ENCODE measurements around the gene OLR1.
"Not testable (repeated sequence)": the region's sequence is repeated elsewhere in the genome, so short reads cannot be mapped to it uniquely, and the experiment has no call there.

Gene OLR1
- total RNA-seq, result 7.8 to 143 (median 29.4) reads per million in 17 experiments

GRCh38 chr12:10171973-10172728, at the start of gene OLR1:
Gene OLR1 (minus strand): TSS chr12:10172132. CDS start chr12:10172077, 55 bp downstream.
- DNase-seq, result peak; percentile 38 to 79 (median 62)

- DNase-seq, result peak in 2 of 4 experiments; percentile 11 to 26
Measured at GRCh38 chr12:10220398-10221077, 48.6 kb upstream of the OLR1 start.

- DNase-seq, result peak; percentile 27 to 72 (median 44)
Measured at GRCh38 chr12:10218021-10218420, 46.1 kb upstream of the OLR1 start.

- DNase-seq, result not testable (repeated sequence)
Measured at GRCh38 chr12:10215946-10216345, 44.0 kb upstream of the OLR1 start.

- no peak for DNase-seq
Measured at GRCh38 chr12:10215436-10215835, 43.5 kb upstream of the OLR1 start.

GRCh38 chr12:10214895-10215267, 42.9 kb upstream of the OLR1 start:
- DNase-seq, result peak in 2 of 4 experiments; percentile 16

GRCh38 chr12:10214136-10214894, 42.4 kb upstream of the OLR1 start:
- peak in 2 of 4 experiments; percentile 21 to 24 for DNase-seq

- peak; percentile 94 to 99 (median 96) for DNase-seq
Measured at GRCh38 chr12:10213168-10214135, 41.5 kb upstream of the OLR1 start.

- DNase-seq, result peak; percentile 88 to 93 (median 91)
Measured at GRCh38 chr12:10212739-10213131, 40.8 kb upstream of the OLR1 start, which contains the start of gene GABARAPL1. Gene GABARAPL1 (plus strand): TSS chr12:10212877. CDS start chr12:10213130, 253 bp downstream.

GRCh38 chr12:10211940-10212738, 40.2 kb upstream of the OLR1 start:
- DNase-seq, result peak; percentile 98 to 99 (median 98)

GRCh38 chr12:10211101-10211939, 39.4 kb upstream of the OLR1 start:
- DNase-seq, result no peak

- DNase-seq, result no peak
Measured at GRCh38 chr12:10210225-10210624, 38.3 kb upstream of the OLR1 start.

GRCh38 chr12:10207136-10207535, 35.2 kb upstream of the OLR1 start:
- no peak for DNase-seq

- no peak for DNase-seq
Measured at GRCh38 chr12:10205220-10205807, 33.4 kb upstream of the OLR1 start.

GRCh38 chr12:10204495-10204894, 32.6 kb upstream of the OLR1 start:
- not testable (repeated sequence) for DNase-seq

GRCh38 chr12:10197879-10198278, 25.9 kb upstream of the OLR1 start:
- no peak for DNase-seq

GRCh38 chr12:10196210-10196609, 24.3 kb upstream of the OLR1 start:
- peak in 2 of 4 experiments; percentile 30 to 41 for DNase-seq

GRCh38 chr12:10194160-10194670, 22.3 kb upstream of the OLR1 start:
- DNase-seq, result no peak

GRCh38 chr12:10191865-10192264, 19.9 kb upstream of the OLR1 start:
- no peak for DNase-seq
